BLaER1 (cell line): ENCODE measurements around the gene ZIC5.

Experiments used
- H3K27ac ChIP-seq: shearing (Covaris generic); formaldehyde crosslinking; 2 replicates; pipeline ENCODE4 v1.8.1; 2022
- H3K27me3 ChIP-seq: shearing (Covaris generic); formaldehyde crosslinking; 2 replicates; pipeline ENCODE4 v1.8.1; 2022
- H3K36me3 ChIP-seq: shearing (Covaris generic); formaldehyde crosslinking; 2 replicates; pipeline ENCODE4 v1.8.1; 2022
- H3K4me1 ChIP-seq: shearing (Covaris generic); formaldehyde crosslinking; 2 replicates; pipeline ENCODE4 v1.8.1; 2022
- H3K4me2 ChIP-seq: shearing (Covaris generic); formaldehyde crosslinking; 2 replicates; pipeline ENCODE4 v1.8.1; 2022
- H3K4me3 ChIP-seq: shearing (Covaris generic); formaldehyde crosslinking; 2 replicates; pipeline ENCODE4 v1.8.1; 2022
- H3K9ac ChIP-seq: shearing (Covaris generic); formaldehyde crosslinking; 2 replicates; pipeline ENCODE4 v1.8.1; 2022
- H3K9me3 ChIP-seq: shearing (Covaris generic); formaldehyde crosslinking; 2 replicates; pipeline ENCODE4 v1.8.1; 2022
- H4K20me1 ChIP-seq: shearing (Covaris generic); formaldehyde crosslinking; 2 replicates; pipeline ENCODE4 v1.8.1; 2022
- Cebpa-rat ChIP-seq: shearing (Covaris generic); IDR thresholded peaks from 2 replicates; pipeline ENCODE4 v1.8.1; 2022

ZIC5 gene

GRCh38 chr13:99993660-99994637 is 22.4 kb upstream of the ZIC5 start:
- Histone ChIP-seq H4K20me1 (peaks cover 85% of the 10 kb centered on the region), H3K27ac (no peak overlapping the region), H3K4me3 (no peak overlapping the region), H3K4me2 (no peak overlapping the region), H3K4me1 (no peaks in the 10 kb centered on the region), H3K9me3 (peaks cover 23% of the 10 kb centered on the region), H3K9ac (no peak overlapping the region), H3K27me3 (peaks cover 95% of the 10 kb centered on the region), H3K36me3 (no peaks in the 10 kb centered on the region)
- TF ChIP-seq Cebpa-rat, result no peak

- H3K4me1 ChIP-seq, result no peaks in the 10 kb centered on the region
These were observed 21.4 kb upstream of the ZIC5 start for GRCh38 chr13:99992949-99993351.

GRCh38 chr13:99991828-99992775 is 20.5 kb upstream of the ZIC5 start:
- Histone ChIP-seq H3K27me3 (peaks cover 100% of the 10 kb centered on the region), H3K9ac (no peak overlapping the region), H3K4me1 (no peaks in the 10 kb centered on the region)

More at GRCh38 chr13:99992949-99993351, 21.4 kb upstream of the ZIC5 start:
- Histone ChIP-seq H3K4me2 (no peak overlapping the region), H3K27me3 (peaks cover 100% of the 10 kb centered on the region), H3K9ac (no peak overlapping the region), H3K27ac (no peak overlapping the region), H3K4me3 (no peak overlapping the region), H3K36me3 (no peaks in the 10 kb centered on the region), H3K9me3 (peaks cover 24% of the 10 kb centered on the region), H4K20me1 (peaks cover 93% of the 10 kb centered on the region)
- no peak for TF ChIP-seq Cebpa-rat

GRCh38 chr13:99991013-99991827 is 19.7 kb upstream of the ZIC5 start:
- peaks cover 98% of the 10 kb centered on the region for H4K20me1 ChIP-seq
- no peak overlapping the region for H3K9ac ChIP-seq
- H3K27ac ChIP-seq, result no peak overlapping the region
- H3K4me3 ChIP-seq, result no peak overlapping the region
- no peaks in the 10 kb centered on the region for H3K36me3 ChIP-seq
- no peaks in the 10 kb centered on the region for H3K4me1 ChIP-seq
- H3K9me3 ChIP-seq, result peaks cover 24% of the 10 kb centered on the region
- TF ChIP-seq Cebpa-rat, result no peak
- peaks cover 100% of the 10 kb centered on the region for H3K27me3 ChIP-seq
- no peak overlapping the region for H3K4me2 ChIP-seq

More at GRCh38 chr13:99991828-99992775, 20.5 kb upstream of the ZIC5 start:
- Histone ChIP-seq H3K4me2 (no peak overlapping the region), H4K20me1 (peaks cover 95% of the 10 kb centered on the region), H3K27ac (no peak overlapping the region), H3K9me3 (peaks cover 24% of the 10 kb centered on the region), H3K4me3 (no peak overlapping the region), H3K36me3 (no peaks in the 10 kb centered on the region)
- no peak for TF ChIP-seq Cebpa-rat

- Histone ChIP-seq H3K9ac (no peak overlapping the region), H3K36me3 (no peaks in the 10 kb centered on the region), H3K4me1 (no peaks in the 10 kb centered on the region), H4K20me1 (peaks cover 96% of the 10 kb centered on the region), H3K4me2 (no peak overlapping the region), H3K27ac (no peak overlapping the region), H3K27me3 (peaks cover 100% of the 10 kb centered on the region), H3K9me3 (peaks cover 20% of the 10 kb centered on the region), H3K4me3 (no peak overlapping the region)
- TF ChIP-seq Cebpa-rat, result no peak
These were observed 18.8 kb upstream of the ZIC5 start for GRCh38 chr13:99990126-99990977.

GRCh38 chr13:99989276-99990125 is 17.9 kb upstream of the ZIC5 start:
- no peak overlapping the region for H3K4me2 ChIP-seq
- TF ChIP-seq Cebpa-rat, result no peak
- H3K27ac ChIP-seq, result no peak overlapping the region

GRCh38 chr13:99988529-99989275 is 17.1 kb upstream of the ZIC5 start:
- TF ChIP-seq Cebpa-rat, result no peak
- no peak overlapping the region for H3K27ac ChIP-seq
- H3K9ac ChIP-seq, result no peak overlapping the region
- peaks cover 22% of the 10 kb centered on the region for H3K9me3 ChIP-seq
- peaks cover 100% of the 10 kb centered on the region for H3K27me3 ChIP-seq
- H3K4me3 ChIP-seq, result no peak overlapping the region
- peaks cover 96% of the 10 kb centered on the region for H4K20me1 ChIP-seq
- no peaks in the 10 kb centered on the region for H3K36me3 ChIP-seq
- no peaks in the 10 kb centered on the region for H3K4me1 ChIP-seq
- no peak overlapping the region for H3K4me2 ChIP-seq

More at GRCh38 chr13:99989276-99990125, 17.9 kb upstream of the ZIC5 start:
- Histone ChIP-seq H4K20me1 (peaks cover 96% of the 10 kb centered on the region), H3K36me3 (no peaks in the 10 kb centered on the region), H3K9me3 (peaks cover 20% of the 10 kb centered on the region), H3K9ac (no peak overlapping the region), H3K27me3 (peaks cover 100% of the 10 kb centered on the region), H3K4me1 (no peaks in the 10 kb centered on the region), H3K4me3 (no peak overlapping the region)
